ENCODE results near the gene HBP1.
"Not testable (repeated sequence)": the region's sequence is repeated elsewhere in the genome, so short reads cannot be mapped to it uniquely, and the experiment has no call there.

Gene HBP1

DNA sequence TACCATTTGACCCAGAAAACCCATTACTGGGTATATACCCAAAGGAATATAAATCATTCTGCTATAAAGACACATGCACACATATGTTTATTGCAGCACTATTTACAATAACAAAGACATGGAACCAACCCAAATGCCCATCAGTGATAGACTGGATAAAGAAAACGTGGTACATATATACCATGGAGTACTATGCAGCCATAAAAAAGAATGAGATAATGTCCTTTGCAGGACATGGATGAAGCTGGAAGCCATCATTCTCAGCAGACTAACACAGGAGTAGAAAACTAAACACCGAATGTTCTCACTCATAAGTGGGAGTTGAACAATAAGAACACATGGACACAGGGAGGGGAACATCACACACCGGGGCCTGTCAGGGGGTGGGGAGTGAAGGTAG is 13.1 kb upstream of the HBP1 start:
- not testable (repeated sequence) for DNase-seq

DNA sequence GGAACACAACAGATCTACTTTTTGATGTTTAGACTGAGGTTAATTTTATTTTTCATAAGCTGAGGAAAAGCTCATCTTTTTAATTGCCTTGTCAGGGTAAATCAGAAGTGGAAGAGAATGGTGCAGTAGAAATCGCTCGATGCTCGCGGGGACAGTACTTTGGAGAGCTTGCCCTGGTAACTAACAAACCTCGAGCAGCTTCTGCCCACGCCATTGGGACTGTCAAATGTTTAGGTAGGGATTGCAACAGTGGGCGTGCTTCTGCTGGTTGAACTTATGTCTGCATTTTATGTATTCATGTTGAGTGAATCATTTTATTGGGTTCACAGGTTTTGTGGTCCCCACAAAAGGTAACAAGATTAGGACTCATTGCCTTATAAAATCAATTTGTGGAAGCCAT is 11.7 kb upstream of the HBP1 start:
- DNase-seq, result no peak

DNA sequence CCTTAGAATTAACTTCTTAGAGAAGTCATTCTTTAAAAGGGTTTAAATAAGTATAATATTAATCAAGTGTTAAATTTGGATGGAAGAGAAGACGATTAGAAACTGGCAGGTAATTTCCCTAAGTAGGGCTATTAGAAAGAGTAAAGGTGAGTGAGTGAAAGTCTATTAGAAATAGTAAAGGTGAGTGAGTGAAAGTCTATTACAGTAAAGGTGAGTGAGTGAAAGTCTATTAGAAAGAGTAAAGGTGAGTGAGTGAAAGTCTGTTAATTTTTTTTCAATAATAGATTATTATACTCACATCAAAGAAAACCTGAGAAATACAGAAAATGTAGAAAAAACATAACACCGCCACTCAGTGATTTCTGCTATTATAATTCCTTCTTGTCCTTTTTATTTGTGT is 10.8 kb upstream of the HBP1 start:
- DNase-seq, result no peak

GRCh38 chr7:107160389-107160788 is 8.4 kb upstream of the HBP1 start:
- DNase-seq, result no peak

GRCh38 chr7:107161415-107161814 is 7.4 kb upstream of the HBP1 start:
- DNase-seq, result no peak

GRCh38 chr7:107162475-107162874 is 6.3 kb upstream of the HBP1 start:
- no peak for DNase-seq

GRCh38 chr7:107164092-107164491 is 4.7 kb upstream of the HBP1 start:
- no peak for DNase-seq

DNA sequence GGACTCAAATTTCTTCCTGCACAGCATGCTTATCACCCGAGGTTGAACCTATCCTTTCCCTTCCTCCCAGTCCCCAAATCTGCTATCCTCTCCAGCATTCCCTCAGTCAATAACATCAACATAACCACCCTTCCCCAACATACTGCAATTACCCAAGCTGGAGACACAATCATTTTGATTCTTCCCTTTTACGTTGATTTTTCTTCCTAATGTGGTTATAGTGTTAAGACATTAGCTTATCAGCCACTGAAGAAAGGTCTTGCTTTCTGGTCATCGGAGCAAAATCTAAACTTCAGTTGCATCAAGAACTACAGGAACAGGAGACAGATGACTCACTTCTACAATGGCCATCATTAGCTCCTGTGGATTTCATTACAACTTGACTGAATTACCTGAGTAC is 3.5 kb upstream of the HBP1 start:
- DNase-seq, result no peak

- DNase-seq, result no peak
Measured at GRCh38 chr7:107166736-107167426, 1.9 kb upstream of the HBP1 start.

- DNase-seq, result peak; percentile 88
Measured at GRCh38 chr7:107167483-107168232, 1.1 kb upstream of the HBP1 start.

GRCh38 chr7:107169120-107170050 is 582 bp downstream of the HBP1 start:
- peak; percentile 90 for DNase-seq

- DNase-seq, result no peak
Measured at GRCh38 chr7:107170051-107170915, 1.5 kb downstream of the HBP1 start.

GRCh38 chr7:107171496-107171895 is 2.7 kb downstream of the HBP1 start:
- no peak for DNase-seq

DNA sequence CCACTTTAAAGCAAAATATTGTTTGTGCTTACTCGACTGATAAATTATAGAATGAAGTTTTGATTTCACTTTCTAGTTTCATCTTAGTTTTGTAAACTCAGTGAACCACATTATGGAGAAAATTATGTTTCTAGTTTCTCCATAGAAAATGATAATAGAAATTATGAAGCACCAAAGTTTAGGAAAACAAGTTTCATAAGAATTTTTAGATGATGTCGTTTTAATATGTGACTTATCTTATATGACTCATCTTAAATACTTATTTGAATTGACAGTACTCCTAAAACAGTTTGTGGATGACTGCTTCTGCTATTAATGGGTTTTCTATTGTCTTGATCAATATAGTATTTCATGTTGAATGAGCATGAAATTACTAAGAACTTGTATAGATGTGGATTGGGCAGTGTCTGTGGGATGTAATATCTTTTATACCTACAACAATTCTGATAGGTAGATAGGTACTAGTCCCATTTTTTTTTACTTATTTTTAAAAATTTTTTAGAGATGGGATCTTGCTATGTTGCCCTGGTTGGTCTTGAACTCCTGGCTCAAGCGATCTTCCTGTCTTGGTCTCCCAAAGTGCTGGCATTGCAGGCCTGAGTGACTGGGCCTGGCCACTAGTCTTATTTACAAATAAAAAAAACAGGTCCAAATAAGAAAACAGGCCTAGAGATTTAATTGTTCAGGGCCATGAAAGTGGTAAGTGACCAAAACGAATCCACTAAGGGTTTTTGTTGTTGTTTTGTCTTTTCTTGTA is 3.7 kb downstream of the HBP1 start:
- no peak for DNase-seq

DNA sequence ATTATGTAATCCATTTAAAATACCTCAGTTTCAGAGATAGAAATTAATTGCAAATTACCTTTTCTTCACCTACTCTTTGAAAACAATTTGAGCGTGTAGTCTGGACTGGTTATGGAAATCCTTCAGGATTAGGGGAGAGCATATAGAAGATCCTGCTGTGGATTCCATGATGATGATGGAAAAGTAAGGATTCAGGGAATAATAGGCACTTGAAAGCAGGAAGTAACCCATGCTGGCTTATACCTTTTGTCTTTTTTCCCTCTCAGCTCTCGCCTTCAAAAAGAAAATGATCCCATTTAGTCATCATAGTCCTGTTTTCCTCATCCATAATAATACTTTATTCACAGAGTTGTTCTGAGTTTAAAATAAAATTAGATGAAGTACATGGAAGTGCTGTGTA is 4.4 kb downstream of the HBP1 start:
- DNase-seq, result no peak

DNA sequence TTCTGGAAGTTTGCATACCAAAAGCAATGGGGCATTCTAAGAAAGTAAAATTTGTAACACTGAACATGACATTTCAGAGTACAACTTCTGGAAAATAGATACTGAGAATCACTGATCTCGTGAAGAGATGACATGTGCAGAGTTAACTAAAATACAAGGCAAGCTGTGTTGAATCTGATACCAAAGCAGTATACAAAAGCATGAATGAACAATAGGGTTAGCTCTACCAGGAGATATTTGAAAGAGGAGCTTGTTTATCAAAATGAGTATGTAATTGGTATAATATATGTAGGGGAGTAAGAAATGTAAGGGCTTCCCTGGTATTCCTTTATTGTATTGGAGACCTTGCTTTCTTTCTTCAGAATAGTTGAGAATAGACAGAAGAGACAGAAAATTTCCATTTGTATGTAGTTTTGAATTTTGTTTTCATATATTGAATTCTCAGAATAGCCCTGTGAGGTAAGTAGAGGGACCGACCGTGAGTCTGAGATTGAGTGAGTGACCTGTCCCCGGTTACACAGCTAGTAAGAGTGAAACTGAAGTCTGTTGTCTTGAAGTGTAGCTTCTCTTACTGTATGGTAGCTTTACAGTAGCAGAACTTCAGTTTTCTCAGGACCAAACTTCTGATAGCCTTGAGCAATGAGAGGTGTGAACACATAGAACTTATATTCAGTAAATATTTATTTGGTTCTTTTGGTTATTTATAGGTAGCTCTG is 5.0 kb downstream of the HBP1 start:
- no peak for DNase-seq

GRCh38 chr7:107179326-107180164 is 10.7 kb downstream of the HBP1 start:
- DNase-seq, result no peak

DNA sequence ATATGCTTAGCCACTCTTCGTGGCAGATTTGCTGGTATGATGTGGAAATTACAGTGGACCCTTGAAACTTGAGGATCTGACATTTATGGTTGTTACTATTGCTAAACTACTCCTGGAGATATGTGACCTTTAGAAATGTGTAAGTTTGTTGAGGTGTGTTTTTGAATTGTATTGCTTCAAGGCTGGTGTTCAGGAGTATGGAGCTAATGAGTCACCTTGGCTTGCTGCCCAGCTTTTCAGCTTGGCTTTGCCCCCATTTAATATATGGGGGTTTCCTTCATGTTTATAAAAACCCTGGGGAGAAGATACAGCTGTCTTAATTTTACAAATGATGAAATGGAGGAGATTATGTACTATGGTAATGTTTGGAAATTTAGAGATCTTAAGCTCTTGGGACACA is 11.6 kb downstream of the HBP1 start:
- DNase-seq, result peak; percentile 23

DNA sequence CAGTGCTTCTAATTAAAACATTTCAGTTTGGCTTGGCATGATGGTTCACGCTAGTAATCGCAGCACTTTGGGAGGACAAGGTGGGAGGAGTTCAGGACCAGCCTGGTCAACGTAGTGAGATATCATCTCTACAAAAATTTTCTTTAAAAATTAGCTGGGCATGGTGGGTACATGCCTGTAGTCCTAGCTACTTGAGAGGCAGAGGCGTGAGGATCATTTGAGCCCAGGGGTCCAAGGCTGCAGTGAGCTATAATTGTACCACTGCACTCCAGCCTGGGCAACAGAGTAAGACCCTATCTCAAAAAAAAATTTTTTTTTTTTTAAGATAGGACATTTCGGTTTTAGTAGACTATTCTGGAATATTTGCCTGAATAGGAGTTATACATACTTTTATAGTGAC is 12.4 kb downstream of the HBP1 start:
- no peak for DNase-seq

DNA sequence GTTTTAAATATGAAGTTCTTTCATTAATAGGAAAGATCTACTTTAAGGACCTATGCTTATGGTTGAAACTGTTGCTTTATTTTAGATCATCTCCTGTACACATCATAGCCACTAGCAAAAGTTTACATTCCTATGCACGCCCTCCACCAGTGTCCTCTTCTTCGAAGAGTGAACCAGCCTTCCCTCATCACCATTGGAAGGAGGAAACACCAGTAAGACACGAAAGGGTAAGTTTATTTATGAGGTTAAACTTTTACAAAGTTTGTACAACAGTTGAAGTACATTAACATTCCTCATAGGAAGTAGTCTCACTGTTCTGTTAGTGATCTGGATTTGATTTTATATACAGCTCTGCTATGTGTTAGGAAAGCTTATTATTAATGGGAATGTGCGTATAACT is 16.9 kb downstream of the HBP1 start:
- DNase-seq, result no peak

All from DMS 273 treated with DMSO at 0.1 percent for 48 hours (cell line).